ENCODE results near the gene RAB6C.
"Not testable (repeated sequence)": the region's sequence is repeated elsewhere in the genome, so short reads cannot be mapped to it uniquely, and the experiment has no call there.

The RAB6C gene

DNA sequence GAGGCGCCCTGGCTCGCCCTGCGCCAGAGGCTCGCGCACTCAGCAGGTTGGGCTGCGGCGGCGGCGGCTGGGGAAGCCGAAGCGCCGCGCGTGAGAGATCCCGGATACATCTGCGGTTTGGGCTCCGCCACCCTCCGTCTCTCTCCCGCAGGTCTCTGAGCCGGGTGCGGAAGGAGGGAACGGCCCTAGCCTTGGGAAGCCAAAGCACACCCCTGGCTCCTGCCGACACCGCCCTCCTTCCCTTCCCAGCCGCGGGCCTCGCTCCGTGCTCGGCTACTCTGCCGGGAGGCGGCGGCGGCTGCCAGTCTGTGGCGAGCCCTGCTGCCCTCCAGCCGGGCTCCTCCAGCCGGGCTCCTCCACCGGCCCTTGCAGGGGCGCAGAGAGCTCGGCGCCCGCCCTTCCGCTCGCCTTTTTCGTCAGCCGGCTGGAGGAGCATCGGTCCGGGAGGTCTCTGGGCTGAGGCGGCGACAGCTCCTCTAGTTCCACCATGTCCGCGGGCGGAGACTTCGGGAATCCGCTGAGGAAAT lies at the start of gene RAB6C:
Gene RAB6C (plus strand): TSS at position 38 of the 527 bp plus-strand sequence. CDS start 450 bp downstream, at position 488.
- not testable (repeated sequence) for DNase-seq

DNA sequence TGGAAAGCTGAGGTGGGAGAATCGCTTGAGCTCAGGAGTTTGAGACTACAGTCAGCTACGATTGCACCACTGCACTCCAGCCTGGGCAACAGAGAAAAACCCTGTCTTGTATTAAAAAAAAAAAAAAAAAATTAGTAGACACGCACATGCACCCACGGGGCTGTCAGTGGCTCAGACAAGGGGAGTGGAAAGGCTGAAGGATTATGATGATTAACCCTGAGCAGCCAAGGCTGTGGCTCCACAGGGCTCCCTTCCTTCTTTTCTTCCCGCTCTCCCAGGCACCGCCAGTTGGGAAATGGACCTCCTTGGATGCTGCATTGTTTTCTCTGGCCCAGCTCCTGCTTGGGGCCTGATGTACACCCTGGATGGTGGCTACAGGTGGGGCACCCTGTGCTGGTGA lies 49.0 kb upstream of the RAB6C start:
- no peak for DNase-seq

- DNase-seq: not testable (repeated sequence)
Observed at GRCh38 chr2:129933387-129933786, 46.1 kb upstream of the RAB6C start.

DNA sequence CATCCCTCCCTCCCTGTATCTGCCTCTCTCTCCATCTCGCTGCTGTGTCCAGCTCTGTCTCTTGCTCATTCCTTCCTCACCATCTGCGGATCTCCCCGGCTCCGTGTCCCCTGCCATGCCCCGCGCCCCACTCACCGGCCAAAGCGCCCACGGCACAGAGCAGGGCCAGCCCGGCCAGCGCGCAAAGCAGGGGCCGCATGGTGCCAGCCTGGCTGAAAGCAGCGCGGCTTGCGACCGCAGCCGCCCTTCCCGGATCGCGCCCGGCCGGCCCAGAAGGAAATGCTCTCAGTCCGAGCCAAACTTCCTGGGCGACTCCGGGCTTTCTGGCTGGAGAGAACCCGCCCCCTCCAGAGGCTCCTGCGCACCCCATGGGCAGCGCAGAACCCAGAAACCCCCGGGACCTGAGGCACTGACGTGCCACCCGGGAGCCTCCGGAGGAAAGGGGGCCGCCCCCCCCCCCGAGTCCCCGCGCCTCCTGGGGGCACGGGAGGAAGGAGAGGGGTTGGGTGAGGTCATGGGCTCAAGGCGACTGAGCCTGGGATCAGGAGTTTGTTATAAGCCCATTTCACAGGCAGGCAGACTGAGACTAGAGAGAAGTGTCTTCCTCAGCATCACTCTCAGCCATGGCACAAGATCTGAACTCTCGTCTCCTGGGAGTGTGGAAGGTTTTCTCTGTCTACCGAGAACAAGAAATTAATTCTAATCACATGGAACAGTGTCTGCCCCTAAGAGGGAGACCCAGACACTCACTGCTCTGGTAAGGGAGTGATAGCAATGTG lies 45.2 kb upstream of the RAB6C start:
- DNase-seq: no peak

DNA sequence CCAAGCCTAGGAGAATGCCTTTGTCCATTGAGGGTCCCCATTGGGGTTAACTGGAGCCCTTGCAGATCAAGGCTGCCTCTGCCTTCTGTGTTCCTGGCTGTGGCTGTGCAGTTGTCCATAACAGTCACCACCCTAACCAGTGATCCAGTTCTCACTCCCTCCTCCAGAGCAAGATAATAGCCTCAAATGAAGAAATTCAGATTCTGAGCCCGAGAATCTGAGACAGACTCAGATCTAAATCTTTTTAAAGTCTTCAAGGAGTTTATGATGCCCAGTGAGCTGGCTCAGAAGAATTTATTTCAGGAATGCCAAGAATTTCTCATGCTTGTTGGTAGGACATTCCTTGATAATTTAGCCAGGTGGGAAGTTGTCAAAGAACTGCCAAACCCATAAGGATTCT lies 44.3 kb upstream of the RAB6C start:
- no peak for DNase-seq

DNA sequence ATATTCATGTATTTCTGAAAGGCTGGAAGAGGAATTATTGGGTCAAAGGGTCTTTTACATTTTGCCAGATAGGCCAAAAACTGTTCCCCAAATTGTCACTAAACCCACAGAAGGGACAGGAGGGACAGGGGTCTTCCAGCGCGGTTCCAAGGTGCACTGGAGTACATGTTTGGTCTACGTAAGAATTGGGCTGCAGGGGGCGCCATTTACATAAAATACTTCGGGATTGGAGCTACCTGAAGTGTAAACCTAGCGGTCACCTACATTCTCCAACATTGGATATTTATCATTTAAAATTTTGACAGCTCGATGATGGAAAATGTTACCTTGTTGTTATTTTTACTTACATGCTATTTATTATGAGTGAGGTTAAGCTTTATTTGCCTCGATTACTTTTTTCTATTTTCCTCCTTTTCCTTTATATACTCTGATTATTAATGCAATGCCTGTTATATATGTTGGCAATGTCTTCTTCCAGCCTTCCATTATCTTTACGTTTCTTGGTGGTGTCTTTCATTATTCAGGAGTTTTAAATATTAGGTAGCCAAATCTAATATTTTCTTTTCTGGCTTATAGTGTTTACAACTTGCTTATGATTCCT lies 43.0 kb upstream of the RAB6C start:
- DNase-seq: no peak

DNA sequence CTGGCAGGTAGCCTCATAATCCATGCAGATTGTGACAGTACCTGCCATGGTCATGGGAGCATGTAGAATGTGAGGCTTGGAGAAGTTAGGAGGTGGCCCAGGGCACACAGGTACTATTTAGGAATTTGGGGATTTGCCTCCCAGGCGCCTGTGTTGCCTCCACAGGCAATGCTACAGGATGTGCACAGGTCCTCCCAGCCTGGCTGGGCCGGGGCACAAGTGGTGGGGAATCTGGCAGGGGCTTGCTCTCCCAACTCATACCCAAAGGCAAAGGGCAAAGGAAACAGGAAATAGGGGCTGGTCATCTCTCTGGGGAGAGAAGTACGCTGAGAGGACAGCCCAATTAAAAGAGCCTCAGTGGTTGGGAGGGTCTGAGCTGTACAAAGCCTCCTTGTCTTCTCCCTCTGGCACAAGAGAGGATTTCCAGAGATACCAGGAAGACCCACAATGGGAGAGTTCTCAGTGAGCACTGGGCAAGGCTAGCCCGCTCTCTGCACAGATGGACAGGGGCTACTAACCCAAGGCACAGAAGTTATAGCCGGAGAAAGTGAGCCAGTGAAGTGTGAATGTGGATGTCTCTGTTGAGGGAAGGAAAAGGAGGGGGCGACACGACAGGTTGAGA lies 40.5 kb upstream of the RAB6C start:
- DNase-seq: not testable (repeated sequence)

DNA sequence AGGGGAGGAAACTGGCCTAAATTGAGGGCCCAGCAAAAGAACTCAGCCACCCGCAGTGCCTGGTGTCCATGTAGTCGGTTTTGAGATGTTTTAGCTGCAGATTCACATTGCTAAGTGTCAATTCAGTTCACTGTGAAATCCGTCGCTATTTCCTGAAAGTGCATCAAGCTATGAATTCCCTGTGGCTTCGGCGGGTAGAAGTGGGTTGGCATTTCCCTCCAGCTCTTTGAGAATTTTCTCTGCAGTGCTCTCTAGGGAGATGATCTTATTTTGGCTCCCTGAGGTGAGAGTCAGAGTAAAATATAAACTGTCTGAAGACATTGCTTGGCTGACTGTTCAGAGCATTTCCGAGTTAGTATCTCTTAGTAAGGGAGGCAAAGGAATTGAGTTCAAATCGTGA lies 36.0 kb upstream of the RAB6C start:
- not testable (repeated sequence) for DNase-seq

GRCh38 chr2:129945557-129945956 lies 33.9 kb upstream of the RAB6C start:
- no peak for DNase-seq

DNA sequence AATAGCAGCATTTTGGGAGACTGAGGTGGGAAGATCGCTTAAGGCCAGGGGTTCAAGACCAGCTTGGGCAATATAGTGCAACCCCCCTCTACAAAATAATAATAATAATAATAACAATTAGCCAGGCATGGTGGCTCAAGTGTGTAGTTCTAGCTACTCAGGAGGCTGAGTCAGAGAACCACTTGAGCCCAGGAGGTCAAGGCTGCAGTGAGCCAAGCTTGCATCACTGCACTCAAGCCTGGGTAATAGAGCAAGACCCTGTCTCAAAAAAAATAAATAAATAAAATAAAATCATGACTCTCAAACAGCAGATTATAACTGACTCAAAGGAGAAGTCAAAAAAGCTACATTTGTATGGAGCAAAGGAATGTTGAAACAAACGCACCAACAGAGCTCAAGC lies 31.8 kb upstream of the RAB6C start:
- not testable (repeated sequence) for DNase-seq

- DNase-seq: not testable (repeated sequence)
Observed at GRCh38 chr2:129956171-129956570, 23.3 kb upstream of the RAB6C start.

DNA sequence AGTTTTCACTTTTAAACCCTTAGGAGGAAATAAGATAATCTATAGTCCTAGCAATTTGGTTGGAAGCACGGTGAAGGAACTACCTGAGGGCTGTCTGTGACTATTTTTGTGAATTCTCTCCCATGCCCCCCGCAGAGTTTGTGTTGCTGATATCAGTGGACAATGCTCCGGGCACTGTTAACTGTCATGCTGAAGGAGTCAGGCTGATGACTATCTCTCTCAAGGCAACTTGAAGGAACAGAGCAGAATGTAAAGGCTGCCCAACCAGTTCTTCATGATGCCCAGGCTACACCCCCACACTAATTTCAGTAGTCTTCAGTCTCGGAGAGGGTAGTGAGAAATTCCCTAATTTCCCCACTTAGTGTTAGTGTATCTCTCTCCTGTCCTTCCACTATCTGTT lies 21.6 kb upstream of the RAB6C start:
- DNase-seq: no peak

DNA sequence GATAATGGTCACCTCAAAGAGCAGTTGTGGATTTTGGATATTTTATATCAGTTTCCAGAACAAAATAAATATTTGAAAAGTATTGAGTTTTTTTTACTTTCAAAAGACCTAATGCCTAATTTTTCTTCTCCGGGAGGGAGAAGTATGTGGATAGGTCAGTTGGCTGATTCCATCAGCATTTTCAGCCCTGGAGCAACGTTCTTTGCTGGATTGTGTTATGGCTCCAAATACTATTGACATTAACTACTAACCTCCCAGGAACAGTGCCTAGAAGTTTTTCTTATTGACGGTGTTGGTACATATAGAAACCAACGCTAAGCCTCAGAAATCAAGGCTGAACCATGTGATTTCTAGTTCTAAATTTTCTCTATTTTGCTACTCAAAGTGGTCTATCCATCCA lies 20.7 kb upstream of the RAB6C start:
- DNase-seq: not testable (repeated sequence)

GRCh38 chr2:129968605-129969004 lies 10.9 kb upstream of the RAB6C start:
- not testable (repeated sequence) for DNase-seq

GRCh38 chr2:129975016-129975774 lies 4.3 kb upstream of the RAB6C start:
- DNase-seq: no peak

DNA sequence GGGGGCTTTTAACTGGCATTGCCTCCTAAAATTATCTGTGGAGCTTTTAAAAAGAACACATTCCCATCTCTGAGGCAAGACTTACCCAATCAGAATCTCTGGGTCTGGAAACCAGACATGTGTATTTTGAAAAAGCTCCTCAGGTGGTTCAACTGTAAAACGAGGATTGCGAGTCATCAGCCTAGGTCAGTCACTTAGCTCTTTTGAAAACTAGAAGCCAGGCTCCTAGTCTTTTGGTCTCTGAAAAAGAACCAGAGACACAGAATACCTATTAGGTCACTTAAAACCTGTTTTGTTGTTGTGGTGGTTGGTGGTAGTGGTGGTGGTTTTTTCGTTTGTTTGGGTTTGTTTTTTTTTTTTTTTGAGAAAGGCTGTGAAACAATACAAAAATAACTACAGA lies 2.5 kb upstream of the RAB6C start:
- DNase-seq: not testable (repeated sequence)

DNA sequence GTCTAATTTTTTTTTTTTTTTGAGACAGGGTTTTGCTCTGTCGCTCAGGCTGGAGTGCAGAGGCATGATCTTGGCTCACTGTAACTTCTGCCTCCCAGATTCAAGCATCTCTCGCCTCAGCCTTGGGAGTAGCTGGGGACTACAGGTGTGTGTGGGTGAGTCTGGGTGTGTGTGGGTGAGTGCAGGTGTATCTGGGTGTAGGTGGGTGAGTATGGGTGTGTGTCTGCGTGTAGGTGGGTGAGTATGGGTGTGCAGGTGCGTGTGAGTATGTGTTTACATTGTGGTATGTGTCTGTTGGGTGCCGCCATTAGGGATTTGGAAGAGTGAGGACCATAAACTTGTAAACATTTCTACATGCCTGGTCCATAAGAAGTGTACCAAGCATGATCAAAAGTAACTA lies 1.5 kb upstream of the RAB6C start:
- no peak for DNase-seq

DNA sequence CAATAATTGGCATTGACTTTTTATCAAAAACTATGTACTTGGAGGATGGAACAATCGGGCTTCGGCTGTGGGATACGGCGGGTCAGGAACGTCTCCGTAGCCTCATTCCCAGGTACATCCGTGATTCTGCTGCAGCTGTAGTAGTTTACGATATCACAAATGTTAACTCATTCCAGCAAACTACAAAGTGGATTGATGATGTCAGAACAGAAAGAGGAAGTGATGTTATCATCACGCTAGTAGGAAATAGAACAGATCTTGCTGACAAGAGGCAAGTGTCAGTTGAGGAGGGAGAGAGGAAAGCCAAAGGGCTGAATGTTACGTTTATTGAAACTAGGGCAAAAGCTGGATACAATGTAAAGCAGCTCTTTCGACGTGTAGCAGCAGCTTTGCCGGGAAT lies 780 bp downstream of the RAB6C start:
- not testable (repeated sequence) for DNase-seq

DNA sequence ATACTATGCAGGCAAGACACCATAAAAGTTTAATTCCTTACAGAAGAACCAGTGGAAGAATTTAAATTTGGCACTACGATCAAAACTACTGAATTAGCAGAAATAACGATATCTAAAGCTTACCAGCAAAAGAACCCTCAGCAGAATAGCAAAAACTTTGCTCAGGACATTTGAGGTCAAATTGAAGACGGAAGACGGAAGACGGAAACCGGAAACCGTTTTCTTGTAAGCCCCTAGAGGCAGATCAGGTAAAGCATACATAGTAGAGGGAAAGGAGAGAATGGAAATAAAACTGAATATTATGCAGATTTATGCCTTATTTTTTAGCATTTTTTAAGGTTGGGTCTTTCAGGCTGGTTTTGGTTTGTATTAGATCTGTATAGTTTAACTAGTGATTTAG lies 2.2 kb downstream of the RAB6C start:
- not testable (repeated sequence) for DNase-seq

GRCh38 chr2:129984426-129984825 lies 5.0 kb downstream of the RAB6C start:
- DNase-seq: no peak

GRCh38 chr2:129992415-129993006 lies 13.0 kb downstream of the RAB6C start:
- DNase-seq: not testable (repeated sequence)

GRCh38 chr2:129993151-129993550 lies 13.7 kb downstream of the RAB6C start:
- not testable (repeated sequence) for DNase-seq
